ENCODE measurements around the gene TTLL11.

Gene TTLL11

GRCh38 chr9:121783521-121784507 is 309.3 kb downstream of the TTLL11 start:
- Histone ChIP-seq H3F3A (ENCODE audit: control insufficient read depth, insufficient read depth) (no peaks in the 10 kb centered on the region), H3K27ac (ENCODE audit: low read depth, low read length) (no peak overlapping the region), H3K9me3 (ENCODE audit: control insufficient read depth, insufficient read depth, low read length) (no peaks in the 10 kb centered on the region), H3K4me1 (ENCODE audit: control insufficient read depth, low read length) (peaks cover 6% of the 10 kb centered on the region; the same call in 1 of the 2 replicates), H3K27me3 (ENCODE audit: control insufficient read depth, low read length) (no peaks in the 10 kb centered on the region; the same call in 1 of the 2 replicates), H3K79me2 (ENCODE audit: control insufficient read depth, low read length) (no peaks in the 10 kb centered on the region), H3K9me2 (replicated peaks; ENCODE audit: control insufficient read depth, low read length) (no peaks in the 10 kb centered on the region), H4K20me1 (ENCODE audit: control insufficient read depth, insufficient read depth, low read depth, low read length) (no peaks in the 10 kb centered on the region), H3K4me3 (ENCODE audit: low read length) (no peak overlapping the region), H3K4me2 (ENCODE audit: low read length) (no peak overlapping the region), H3K36me3 (ENCODE audit: control insufficient read depth, low read length) (no peaks in the 10 kb centered on the region)
- TF ChIP-seq EZH2phosphoT487 (IDR thresholded peaks at IDR 0.05; ENCODE audit: borderline replicate concordance, low read length), result no peak
- TF ChIP-seq, protein P1, sequence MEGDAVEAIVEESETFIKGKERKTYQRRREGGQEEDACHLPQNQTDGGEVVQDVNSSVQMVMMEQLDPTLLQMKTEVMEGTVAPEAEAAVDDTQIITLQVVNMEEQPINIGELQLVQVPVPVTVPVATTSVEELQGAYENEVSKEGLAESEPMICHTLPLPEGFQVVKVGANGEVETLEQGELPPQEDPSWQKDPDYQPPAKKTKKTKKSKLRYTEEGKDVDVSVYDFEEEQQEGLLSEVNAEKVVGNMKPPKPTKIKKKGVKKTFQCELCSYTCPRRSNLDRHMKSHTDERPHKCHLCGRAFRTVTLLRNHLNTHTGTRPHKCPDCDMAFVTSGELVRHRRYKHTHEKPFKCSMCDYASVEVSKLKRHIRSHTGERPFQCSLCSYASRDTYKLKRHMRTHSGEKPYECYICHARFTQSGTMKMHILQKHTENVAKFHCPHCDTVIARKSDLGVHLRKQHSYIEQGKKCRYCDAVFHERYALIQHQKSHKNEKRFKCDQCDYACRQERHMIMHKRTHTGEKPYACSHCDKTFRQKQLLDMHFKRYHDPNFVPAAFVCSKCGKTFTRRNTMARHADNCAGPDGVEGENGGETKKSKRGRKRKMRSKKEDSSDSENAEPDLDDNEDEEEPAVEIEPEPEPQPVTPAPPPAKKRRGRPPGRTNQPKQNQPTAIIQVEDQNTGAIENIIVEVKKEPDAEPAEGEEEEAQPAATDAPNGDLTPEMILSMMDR (IDR thresholded peaks at IDR 0.05; ENCODE audit: low read depth, low read length, poor library complexity, severe bottlenecking), result no peak

DNA sequence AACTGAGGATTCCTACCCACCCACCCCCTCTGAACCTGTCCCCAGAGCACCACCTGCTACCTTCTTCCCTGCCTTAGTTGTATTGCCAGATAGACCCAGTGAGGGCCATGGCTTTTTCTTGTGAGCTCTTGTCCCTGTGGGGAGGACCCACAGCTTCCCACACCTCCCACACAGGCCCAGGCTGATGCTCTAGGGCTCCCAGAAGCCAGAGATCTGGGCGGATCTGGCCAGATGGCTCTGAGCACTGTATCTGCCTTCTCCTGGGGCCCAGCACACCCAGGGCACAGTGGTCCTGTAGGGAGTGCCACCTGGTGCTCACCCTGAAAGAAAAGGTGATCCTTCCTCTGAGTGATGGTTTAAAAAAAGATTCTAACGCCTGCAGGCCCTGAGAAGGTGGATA is 310.0 kb downstream of the TTLL11 start:
- Histone ChIP-seq H3K4me3 (ENCODE audit: low read length) (no peak overlapping the region), H3K4me1 (ENCODE audit: control insufficient read depth, low read length) (peaks cover 6% of the 10 kb centered on the region; the same call in 1 of the 2 replicates), H3K79me2 (ENCODE audit: control insufficient read depth, low read length) (no peaks in the 10 kb centered on the region), H3K27me3 (ENCODE audit: control insufficient read depth, low read length) (no peaks in the 10 kb centered on the region), H3K36me3 (ENCODE audit: control insufficient read depth, low read length) (no peaks in the 10 kb centered on the region), H4K20me1 (ENCODE audit: control insufficient read depth, insufficient read depth, low read depth, low read length) (no peaks in the 10 kb centered on the region), H3K4me2 (ENCODE audit: low read length) (no peak overlapping the region), H3K9me3 (ENCODE audit: control insufficient read depth, insufficient read depth, low read length) (0 out of 2 replicates have a peak, but pooled peaks cover 2% of the 10 kb centered on the region), H3K27ac (ENCODE audit: low read depth, low read length) (no peak overlapping the region), H3F3A (ENCODE audit: control insufficient read depth, insufficient read depth) (no peaks in the 10 kb centered on the region), H3K9me2 (replicated peaks; ENCODE audit: control insufficient read depth, low read length) (no peaks in the 10 kb centered on the region)
- TF ChIP-seq, protein P1 (IDR thresholded peaks at IDR 0.05; ENCODE audit: low read depth, low read length, poor library complexity, severe bottlenecking), result no peak
- no peak for TF ChIP-seq EZH2phosphoT487 (IDR thresholded peaks at IDR 0.05; ENCODE audit: borderline replicate concordance, low read length)

DNA sequence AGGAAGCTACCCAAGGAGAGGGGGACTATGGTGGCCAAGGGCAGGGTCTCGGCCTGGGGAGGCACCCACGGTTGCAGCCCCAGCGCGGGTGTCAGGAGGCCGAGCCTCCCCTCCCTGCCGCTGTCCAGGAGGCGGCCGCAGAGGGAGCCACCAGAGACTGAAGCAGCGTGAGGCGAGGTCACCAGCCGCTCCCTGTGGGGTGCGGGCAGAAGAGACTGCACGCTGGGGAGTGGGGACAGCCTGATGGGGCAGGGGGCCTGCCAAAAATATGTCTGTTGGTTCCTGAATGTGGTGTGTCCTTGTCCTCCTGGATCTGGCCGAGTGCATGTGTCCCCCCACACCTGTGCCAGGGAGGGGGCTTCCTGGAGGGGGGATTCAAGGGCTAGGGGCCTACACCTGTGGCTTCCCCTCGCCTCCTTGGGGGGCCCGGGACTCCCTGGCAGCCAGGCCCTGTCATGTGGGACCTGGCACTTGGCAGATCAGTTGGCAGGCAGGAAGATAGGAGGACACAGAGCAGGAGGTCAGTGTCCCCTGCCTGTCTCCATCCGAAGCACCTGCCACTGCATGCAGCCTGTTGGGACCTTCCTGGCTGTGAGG is 310.5 kb downstream of the TTLL11 start:
- no peaks in the 10 kb centered on the region for H4K20me1 ChIP-seq (ENCODE audit: control insufficient read depth, insufficient read depth, low read depth, low read length)
- no peaks in the 10 kb centered on the region for H3K36me3 ChIP-seq (ENCODE audit: control insufficient read depth, low read length)
- 0 out of 2 replicates have a peak, but pooled peaks cover 4% of the 10 kb centered on the region for H3K9me3 ChIP-seq (ENCODE audit: control insufficient read depth, insufficient read depth, low read length)
- H3K79me2 ChIP-seq (ENCODE audit: control insufficient read depth, low read length), result no peaks in the 10 kb centered on the region
- H3K27me3 ChIP-seq (ENCODE audit: control insufficient read depth, low read length), result no peaks in the 10 kb centered on the region
- no peak overlapping the region for H3K4me3 ChIP-seq (ENCODE audit: low read length)
- TF ChIP-seq EZH2phosphoT487 (IDR thresholded peaks at IDR 0.05; ENCODE audit: borderline replicate concordance, low read length), result no peak
- TF ChIP-seq, protein P1 (IDR thresholded peaks at IDR 0.05; ENCODE audit: low read depth, low read length, poor library complexity, severe bottlenecking), result no peak
- H3K4me1 ChIP-seq (ENCODE audit: control insufficient read depth, low read length), result peaks cover 6% of the 10 kb centered on the region; the same call in 1 of the 2 replicates
- H3K4me2 ChIP-seq (ENCODE audit: low read length), result no peak overlapping the region
- H3K27ac ChIP-seq (ENCODE audit: low read depth, low read length), result no peak overlapping the region
- H3K9me2 ChIP-seq (replicated peaks; ENCODE audit: control insufficient read depth, low read length), result no peaks in the 10 kb centered on the region
- no peaks in the 10 kb centered on the region for H3F3A ChIP-seq (ENCODE audit: control insufficient read depth, insufficient read depth)

Data from DOHH2 (cell line).